Chondrocyte (in vitro differentiated cells): ENCODE data around the gene TMEM120A. TPM values are rescaled to one million over a fixed set of nuclear protein-coding genes. Genes with fewer than 3 reads are reported as not detected.
A peak's percentile ranks its signal among the peaks of the same experiment; 100 is the strongest.

Experiments used
- DNase-seq: peaks from one replicate; pipeline ENCODE4 v3.0.0; 2021; ENCODE audit warnings: mixed read lengths, low spot score
- H3K27ac Mint-ChIP-seq: one replicate; pipeline ENCODE4 v1.8.0; 2021; ENCODE audit warnings: mild to moderate bottlenecking, moderate library complexity, mixed read lengths; ENCODE audit not compliant: unreplicated experiment
- H3K27me3 Mint-ChIP-seq: 2 replicates; pipeline ENCODE4 v1.8.0; 2021; ENCODE audit warnings: low read depth, mixed read lengths
- H3K36me3 Mint-ChIP-seq: 2 replicates; pipeline ENCODE4 v1.8.0; 2021; ENCODE audit warnings: low read depth, mixed read lengths
- H3K4me1 Mint-ChIP-seq: 2 replicates; pipeline ENCODE4 v1.8.0; 2021; ENCODE audit warnings: low read depth, mild to moderate bottlenecking, mixed read lengths
- H3K4me3 Mint-ChIP-seq: one replicate; pipeline ENCODE4 v1.8.0; 2021; ENCODE audit warnings: mild to moderate bottlenecking, moderate library complexity, mixed read lengths; ENCODE audit not compliant: unreplicated experiment
- H3K9me3 Mint-ChIP-seq: 2 replicates; pipeline ENCODE4 v1.8.0; 2021; ENCODE audit warnings: low read depth, mixed read lengths
- CTCF ChIP-seq: fragments of 200-600 bp; sonication (generic); IDR thresholded peaks from 2 replicates; pipeline ENCODE4 v1.5.0; 2021; ENCODE audit warnings: antibody characterized with exemption, mild to moderate bottlenecking, moderate library complexity
- total RNA-seq: library from RNA; stranded (reverse); gene quantifications from 3 replicates; pipeline ENCODE4 v1.2.1, GENCODE V29; 2021

TMEM120A gene
- total RNA-seq, 1 donor from 2014 or later = 30.6 TPM

- no peak for DNase-seq
- H3K27ac Mint-ChIP-seq = no peak overlapping the region
- H3K27me3 Mint-ChIP-seq = no peaks in the 10 kb centered on the region
- TF ChIP-seq CTCF = no peak
- H3K9me3 Mint-ChIP-seq = no peaks in the 10 kb centered on the region
- no peak overlapping the region for H3K4me3 Mint-ChIP-seq
- peaks cover 17% of the 10 kb centered on the region for H3K4me1 Mint-ChIP-seq
- peaks cover 8% of the 10 kb centered on the region for H3K36me3 Mint-ChIP-seq
These were observed 13.8 kb downstream of the TMEM120A start for GRCh38 chr7:75980430-75981202.

GRCh38 chr7:75979759-75980429, 14.5 kb downstream of the TMEM120A start:
- peaks cover 17% of the 10 kb centered on the region for H3K4me1 Mint-ChIP-seq
- TF ChIP-seq CTCF = no peak
- H3K4me3 Mint-ChIP-seq = no peak overlapping the region
- H3K27me3 Mint-ChIP-seq = no peaks in the 10 kb centered on the region
- no peaks in the 10 kb centered on the region for H3K9me3 Mint-ChIP-seq
- DNase-seq = no peak
- H3K36me3 Mint-ChIP-seq = peaks cover 5% of the 10 kb centered on the region
- peak overlapping the region; percentile 41 for H3K27ac Mint-ChIP-seq

GRCh38 chr7:75977743-75978142, 16.7 kb downstream of the TMEM120A start:
- TF ChIP-seq CTCF = no peak
- no peak overlapping the region for H3K4me3 Mint-ChIP-seq
- no peak for DNase-seq
- H3K27ac Mint-ChIP-seq = peak overlapping the region; percentile 45
- H3K9me3 Mint-ChIP-seq = no peaks in the 10 kb centered on the region
- H3K4me1 Mint-ChIP-seq = peaks cover 17% of the 10 kb centered on the region
- H3K36me3 Mint-ChIP-seq = peaks cover 12% of the 10 kb centered on the region
- H3K27me3 Mint-ChIP-seq = no peaks in the 10 kb centered on the region

DNA sequence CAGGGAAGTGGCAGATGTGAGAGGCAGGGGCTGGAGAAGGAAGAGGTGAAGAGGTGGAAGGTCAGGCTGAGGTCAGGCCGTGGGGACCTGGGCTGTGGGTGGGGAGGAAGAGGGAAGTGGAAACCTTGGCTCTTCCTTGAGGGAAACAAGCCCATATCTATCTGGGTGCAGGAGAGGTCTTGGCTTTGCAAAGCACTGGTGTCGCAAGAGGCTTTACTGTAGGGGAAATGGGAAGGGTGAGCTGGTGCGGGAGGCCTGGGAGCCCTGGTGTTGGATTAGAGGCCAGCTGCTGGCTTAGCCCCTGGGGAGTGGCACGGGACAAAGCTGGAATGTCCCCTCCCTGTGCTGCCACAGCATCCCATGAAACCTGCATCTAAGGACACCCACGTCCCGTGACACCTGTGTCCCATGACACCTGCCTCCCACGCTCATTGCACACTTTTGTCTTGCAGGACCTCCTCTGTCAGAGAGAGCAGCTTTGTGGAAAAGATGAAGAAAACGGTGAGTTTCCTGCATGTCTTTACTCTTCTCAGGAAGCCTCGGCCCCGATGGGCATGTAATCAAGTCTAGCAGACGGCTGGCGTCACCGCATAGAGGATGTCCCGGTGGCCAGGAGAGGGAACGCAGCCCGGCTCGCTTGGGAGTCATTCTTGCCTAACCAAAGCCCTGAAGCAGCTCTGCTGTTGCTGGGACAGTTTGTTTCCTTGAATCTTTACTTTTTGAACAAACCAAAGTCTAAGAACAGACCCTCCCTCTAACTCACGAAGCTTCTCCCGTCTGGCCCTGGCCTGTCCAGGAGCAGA, 22.2 kb downstream of the TMEM120A start:
- peak; percentile 27 for TF ChIP-seq CTCF
- DNase-seq = no peak
- Mint-ChIP-seq H3K9me3 (no peaks in the 10 kb centered on the region), H3K27me3 (no peaks in the 10 kb centered on the region), H3K4me1 (peaks cover 5% of the 10 kb centered on the region), H3K36me3 (peaks cover 17% of the 10 kb centered on the region), H3K4me3 (no peak overlapping the region), H3K27ac (no peak overlapping the region)
